Measurements from ENCODE around the gene TSPAN31. TPM values are rescaled to one million over a fixed set of nuclear protein-coding genes. Genes with fewer than 3 reads are reported as not detected.

Gene TSPAN31
- total and polyA plus RNA-seq, 9 of the 15 experiments (the other 6 are each of a cell fraction or from before 2014, with no cell fraction given): 11.3 to 26.4 (median 14.3) TPM

- no peak for TF ChIP-seq ZHX1 (conservative IDR thresholded peaks at IDR 0.05; ENCODE audit: low read length)
- no peak for TF ChIP-seq ZNF140 (CRISPR knock-in tag; IDR thresholded peaks at IDR 0.05)
- TF ChIP-seq ETS1 (conservative IDR thresholded peaks at IDR 0.05; ENCODE audit: control insufficient read depth, low read depth, low read length): 0 out of 2 replicates have a peak, but pooled peaks have one; percentile 35
- peak in 1 of 2 experiments; percentile 25; a peak in 1 of 4 replicates for TF ChIP-seq MNT (conservative IDR thresholded peaks at IDR 0.05)
- no peak for TF ChIP-seq NCOA1 (IDR thresholded peaks at IDR 0.05; ENCODE audit: low read depth)
- TF ChIP-seq HMBOX1 (IDR thresholded peaks at IDR 0.05): 0 out of 2 replicates have a peak, but pooled peaks have one; percentile 40
- TF ChIP-seq RNF219 (CRISPR knock-in tag; IDR thresholded peaks at IDR 0.05): no peak
- peak in 1 of 2 experiments; percentile 23; a peak in 1 of 3 replicates for TF ChIP-seq CBX3 (IDR thresholded peaks at IDR 0.05; ENCODE audit: borderline replicate concordance in 1 of 2, low read length in 2 of 2)
- peak; percentile 32; the same call in 1 of the 2 replicates for TF ChIP-seq EP400 (IDR thresholded peaks at IDR 0.05)
- TF ChIP-seq MXD1 (CRISPR knock-in tag; IDR thresholded peaks at IDR 0.05; ENCODE audit: borderline replicate concordance, poor library complexity, severe bottlenecking): no peak
- TF ChIP-seq RBM22 (IDR thresholded peaks at IDR 0.05; ENCODE audit: low read depth, low read length, poor library complexity, severe bottlenecking): no peak
- no peak for TF ChIP-seq MXI1 (IDR thresholded peaks at IDR 0.05; ENCODE audit: low read depth, low read length)
- peak; percentile 84 for TF ChIP-seq POLR2G (IDR thresholded peaks at IDR 0.05; ENCODE audit: low read depth, low read length)
- peak; percentile 71; the same call in 1 of the 2 replicates for TF ChIP-seq STAG1 (CRISPR knock-in tag; IDR thresholded peaks at IDR 0.05; ENCODE audit: borderline replicate concordance)
- TF ChIP-seq HNRNPLL (IDR thresholded peaks at IDR 0.05; ENCODE audit: low read depth, low read length, poor library complexity, severe bottlenecking): peak; percentile 15
Observed at GRCh38 chr12:57735952-57736740, 8.7 kb upstream of the TSPAN31 start (continued).

Data from K562 (cell line).